Activated B cell treated with CpG ODN at 0.5 μM for 24 hours (primary cell): ENCODE results near the gene LIPE. TPM values are rescaled to one million over a fixed set of nuclear protein-coding genes. Genes with fewer than 3 reads are reported as not detected.
A peak's percentile ranks its signal among the peaks of the same experiment; 100 is the strongest.

Experiments
- ATAC-seq: fragments of 200-7000 bp; cut with Tn5 transposase; one replicate; pipeline ENCODE4 v1.10.0; 2021; ENCODE audit warnings: low read depth, mild to moderate bottlenecking, moderate library complexity
- CTCF ChIA-PET: fragments of 350-600 bp; sonication (Branson Sonifier 250); formaldehyde crosslinking; loops from one replicate; lab custom pipeline; 2021; ENCODE audit warnings: antibody characterized with exemption; lab: Charles Lee
- POLR2A ChIA-PET: fragments of 350-600 bp; sonication (Branson Sonifier 250); formaldehyde crosslinking; loops from one replicate; lab custom pipeline; 2021; ENCODE audit warnings: antibody characterized with exemption; lab: Charles Lee
- DNase-seq: peaks from one replicate; pipeline ENCODE4 v3.0.0; 2022
- H3K27ac Mint-ChIP-seq: one replicate; pipeline ENCODE4 v1.8.0; 2020; ENCODE audit warnings: mixed read lengths
- H3K27me3 Mint-ChIP-seq: one replicate; pipeline ENCODE4 v1.8.0; 2021; ENCODE audit warnings: mixed read lengths
- H3K36me3 Mint-ChIP-seq: one replicate; pipeline ENCODE4 v1.8.0; 2021; ENCODE audit warnings: low read depth, mixed read lengths
- H3K4me1 Mint-ChIP-seq: one replicate; pipeline ENCODE4 v1.8.0; 2021; ENCODE audit warnings: mixed read lengths
- H3K4me3 Mint-ChIP-seq: one replicate; pipeline ENCODE4 v1.8.0; 2020; ENCODE audit warnings: mild to moderate bottlenecking, mixed read lengths
- H3K9me3 Mint-ChIP-seq: one replicate; pipeline ENCODE4 v1.8.0; 2020; ENCODE audit warnings: mixed read lengths
- CTCF ChIP-seq: fragments of 200-600 bp; IDR thresholded peaks from one replicate; pipeline ENCODE4 v1.8.0; 2022; ENCODE audit warnings: antibody characterized with exemption, mild to moderate bottlenecking
- intact Hi-C: fragments of 100-400 bp; cut with micrococcal nuclease; formaldehyde crosslinking; loops from one replicate; pipeline ENCODE4 v1.15.1; 2024
- total RNA-seq: library from RNA; stranded (reverse); gene quantifications from 2 replicates; pipeline ENCODE4 v1.2.3, GENCODE V29; 2022

LIPE gene
- total RNA-seq, 1 donor from 2014 or later, result 37.2 TPM

GRCh38 chr19:42353341-42354015 lies 73.7 kb downstream of the LIPE start:
- ChIA-PET CTCF (no interaction called here), POLR2A (no interaction called here)
- no peaks in the 10 kb centered on the region for H3K9me3 Mint-ChIP-seq
- peaks cover 2% of the 10 kb centered on the region for H3K4me1 Mint-ChIP-seq
- intact Hi-C loops, result no loop called here
- ATAC-seq (no peak), DNase-seq (no peak)
- H3K27me3 Mint-ChIP-seq, result no peaks in the 10 kb centered on the region
- TF ChIP-seq CTCF, result no peak
- no peak overlapping the region for H3K4me3 Mint-ChIP-seq
- peaks cover 21% of the 10 kb centered on the region for H3K36me3 Mint-ChIP-seq
- H3K27ac Mint-ChIP-seq, result no peak overlapping the region

- CTCF ChIA-PET, result no interaction called here
- H3K27me3 Mint-ChIP-seq, result no peaks in the 10 kb centered on the region
- POLR2A ChIA-PET, result interaction anchor here (0.6 kb wide), 1 partner anchor 26 kb away, joined by 3 read pairs; no protein-coding TSS in a partner anchor
- no peak overlapping the region for H3K4me3 Mint-ChIP-seq
- intact Hi-C loops, result no loop called here
- H3K4me1 Mint-ChIP-seq, result peaks cover 2% of the 10 kb centered on the region
- TF ChIP-seq CTCF, result no peak
- H3K27ac Mint-ChIP-seq, result no peak overlapping the region
- H3K9me3 Mint-ChIP-seq, result no peaks in the 10 kb centered on the region
- H3K36me3 Mint-ChIP-seq, result peaks cover 21% of the 10 kb centered on the region
- DNase-seq, result no peak
- ATAC-seq, result peak; percentile 62
Measured at GRCh38 chr19:42352301-42353259, 74.6 kb downstream of the LIPE start.

Other genes starting within 250 kb of the LIPE start
- gene DEDD2, start 209.7 kb downstream of the LIPE start, total RNA-seq, result 26.1 and 29.0 TPM in 2 replicates
- gene ZNF526, start 207.1 kb downstream of the LIPE start, total RNA-seq, result 19.6 and 22.7 TPM in 2 replicates
- 38.2 and 38.6 TPM in 2 replicates for gene GSK3A, start 184.8 kb downstream of the LIPE start, total RNA-seq
- gene ERF, start 172.3 kb downstream of the LIPE start, total RNA-seq, result 47.9 and 48.1 TPM in 2 replicates
- gene CIC, start 158.1 kb downstream of the LIPE start, total RNA-seq, result 85.4 and 96.5 TPM in 2 replicates
- gene PRR19, start 125.3 kb downstream of the LIPE start, total RNA-seq, result 0.20 and 0.33 TPM in 2 replicates
- gene PAFAH1B3, start 124.8 kb downstream of the LIPE start, total RNA-seq, result 22.7 and 25.9 TPM in 2 replicates
- gene TMEM145, start 114.1 kb downstream of the LIPE start, total RNA-seq, result not detected in 2 replicates
- 13.0 and 15.1 TPM in 2 replicates for gene MEGF8, start 101.8 kb downstream of the LIPE start, total RNA-seq
- 1.00 and 2.4 TPM in 2 replicates for gene CNFN, start 37.1 kb downstream of the LIPE start, total RNA-seq
- not detected in 2 replicates for gene CXCL17, start 15.6 kb upstream of the LIPE start, total RNA-seq
- gene CEACAM1, start 101.1 kb upstream of the LIPE start, total RNA-seq, result 7.1 and 9.4 TPM in 2 replicates
- gene CEACAM8, start 167.5 kb upstream of the LIPE start, total RNA-seq, result not detected in 2 replicates